GM21423 (cell line): Measurements from ENCODE around the gene GMEB1.
"Not testable (repeated sequence)": the region's sequence is repeated elsewhere in the genome, so short reads cannot be mapped to it uniquely, and the experiment has no call there.

Source experiments
- ATAC-seq: cut with Tn5 transposase; IDR thresholded peaks from one replicate; pipeline ENCODE4 v1.9.1; 2021; ENCODE audit warnings: mild to moderate bottlenecking, moderate library complexity; ENCODE audit not compliant: unreplicated experiment

Gene GMEB1

GRCh38 chr1:28750330-28750729, 81.7 kb downstream of the GMEB1 start:
- ATAC-seq, result no peak

DNA sequence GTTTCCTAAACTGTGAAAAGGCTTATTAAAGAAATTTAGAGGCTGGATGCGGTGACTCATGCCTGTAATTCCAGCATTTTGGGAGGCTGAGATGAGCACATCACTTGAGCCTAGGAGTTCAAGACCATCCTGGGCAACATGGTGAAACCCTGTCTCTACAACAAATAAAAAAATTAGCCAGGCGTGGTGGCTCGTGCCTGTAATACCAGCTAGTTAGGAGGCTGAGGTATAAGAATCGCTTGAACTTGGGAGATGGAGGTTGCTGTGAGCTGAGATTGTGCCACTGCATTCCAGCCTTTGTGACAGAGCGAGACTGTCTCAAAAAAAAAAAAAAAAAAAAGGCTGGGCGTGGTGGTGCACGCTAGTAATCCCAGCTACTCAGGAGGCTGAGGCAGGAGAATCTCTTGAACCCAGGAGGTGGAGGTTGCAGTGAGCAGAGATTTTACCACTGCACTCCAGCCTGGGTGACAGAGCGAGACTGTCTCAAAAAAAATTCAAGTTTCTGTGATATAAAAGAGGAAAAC, 82.2 kb downstream of the GMEB1 start:
- not testable (repeated sequence) for ATAC-seq

DNA sequence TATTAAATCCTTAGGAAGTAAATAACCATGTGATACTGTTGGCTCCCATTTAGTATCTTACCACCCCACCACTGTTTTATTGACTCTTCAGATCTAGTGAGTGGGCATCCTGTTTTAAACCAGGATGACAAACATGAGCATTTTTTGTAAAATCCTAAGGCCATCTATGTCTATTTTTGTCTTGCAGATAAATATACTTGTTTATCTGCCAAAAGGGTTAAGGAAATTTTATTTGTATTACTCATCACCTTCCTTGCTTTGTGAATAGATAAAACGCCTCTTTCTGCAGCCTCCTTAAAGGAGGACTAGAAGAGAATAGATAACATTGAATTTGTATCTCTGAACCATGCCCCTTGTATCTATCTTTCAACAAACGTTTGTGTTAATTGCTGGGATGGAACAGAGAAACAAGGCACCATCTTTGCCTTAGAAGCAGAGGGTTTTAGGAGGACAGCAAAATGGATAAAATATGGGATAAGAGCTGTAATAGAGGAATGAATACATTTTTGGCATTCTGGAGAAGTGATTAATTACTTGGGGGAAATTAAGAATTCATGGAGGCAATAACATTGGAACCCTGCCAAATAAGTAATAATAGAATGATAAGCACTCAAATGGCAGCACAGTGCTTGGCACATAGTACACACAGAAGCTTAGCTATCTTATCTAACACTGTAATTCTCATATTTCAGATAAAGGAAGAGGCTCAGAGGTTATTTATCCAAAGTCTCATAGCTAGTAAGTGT, 82.9 kb downstream of the GMEB1 start:
- no peak for ATAC-seq

GRCh38 chr1:28755701-28756100, 87.1 kb downstream of the GMEB1 start:
- no peak for ATAC-seq

DNA sequence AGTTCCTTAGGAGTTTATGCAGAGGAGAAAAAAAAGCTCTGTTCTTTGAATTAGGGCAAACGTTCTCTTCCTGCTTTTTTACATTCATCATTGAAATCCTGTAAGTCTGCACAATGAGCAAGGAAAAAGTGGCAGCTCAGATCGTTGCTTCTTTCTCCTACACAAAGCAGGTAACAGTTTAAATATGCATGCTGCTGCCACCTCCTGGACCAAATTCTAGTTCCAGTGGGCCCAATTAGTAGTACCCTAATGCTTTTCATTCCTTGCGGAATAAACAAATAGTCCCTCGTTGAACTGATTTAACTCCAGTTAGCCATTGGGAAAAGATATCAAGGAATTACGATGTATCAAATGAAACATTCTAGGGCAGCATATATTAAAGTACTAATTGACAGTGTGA, 88.3 kb downstream of the GMEB1 start:
- no peak for ATAC-seq

DNA sequence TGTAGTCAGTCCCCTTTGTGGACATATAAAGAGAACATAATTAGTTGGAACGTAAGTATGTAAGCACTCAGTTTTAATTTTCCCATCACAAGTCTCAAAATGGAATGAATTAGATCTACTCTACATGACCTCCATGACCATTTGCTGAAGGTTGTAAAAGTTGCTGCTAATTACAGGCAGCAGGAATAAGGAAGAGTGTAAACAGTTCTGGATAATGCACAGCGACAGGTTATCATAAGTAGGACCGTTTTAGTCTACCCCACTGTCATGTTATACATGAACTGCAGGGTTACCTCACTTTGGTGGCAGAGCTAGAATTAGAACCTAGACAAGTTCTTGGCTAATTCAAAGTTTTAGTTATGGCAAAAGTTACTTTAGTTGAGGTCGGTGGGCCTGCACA, 89.8 kb downstream of the GMEB1 start:
- no peak for ATAC-seq

GRCh38 chr1:28759257-28759656, 90.7 kb downstream of the GMEB1 start:
- no peak for ATAC-seq

GRCh38 chr1:28761189-28761588, 92.6 kb downstream of the GMEB1 start:
- ATAC-seq, result no peak

GRCh38 chr1:28766532-28767183, 98.1 kb downstream of the GMEB1 start:
- ATAC-seq, result no peak
